Activated gamma-delta T cell treated with Interleukin-2 at 50 U/mL for 16 hours (primary cell): ENCODE data around the gene MRC2.
"Not testable (repeated sequence)": the region's sequence is repeated elsewhere in the genome, so short reads cannot be mapped to it uniquely, and the experiment has no call there.

Experiments used
- DNase-seq: peaks from one replicate; pipeline ENCODE4 v3.0.0-alpha.2; 2020

Gene MRC2

GRCh38 chr17:62681061-62681938 is 53.8 kb downstream of the MRC2 start:
- no peak for DNase-seq

GRCh38 chr17:62681939-62682381 is 54.5 kb downstream of the MRC2 start:
- DNase-seq = no peak

- no peak for DNase-seq
These were observed 56.7 kb downstream of the MRC2 start for GRCh38 chr17:62684179-62684578.

- DNase-seq = no peak
These were observed 60.5 kb downstream of the MRC2 start for GRCh38 chr17:62687997-62688396.

DNA sequence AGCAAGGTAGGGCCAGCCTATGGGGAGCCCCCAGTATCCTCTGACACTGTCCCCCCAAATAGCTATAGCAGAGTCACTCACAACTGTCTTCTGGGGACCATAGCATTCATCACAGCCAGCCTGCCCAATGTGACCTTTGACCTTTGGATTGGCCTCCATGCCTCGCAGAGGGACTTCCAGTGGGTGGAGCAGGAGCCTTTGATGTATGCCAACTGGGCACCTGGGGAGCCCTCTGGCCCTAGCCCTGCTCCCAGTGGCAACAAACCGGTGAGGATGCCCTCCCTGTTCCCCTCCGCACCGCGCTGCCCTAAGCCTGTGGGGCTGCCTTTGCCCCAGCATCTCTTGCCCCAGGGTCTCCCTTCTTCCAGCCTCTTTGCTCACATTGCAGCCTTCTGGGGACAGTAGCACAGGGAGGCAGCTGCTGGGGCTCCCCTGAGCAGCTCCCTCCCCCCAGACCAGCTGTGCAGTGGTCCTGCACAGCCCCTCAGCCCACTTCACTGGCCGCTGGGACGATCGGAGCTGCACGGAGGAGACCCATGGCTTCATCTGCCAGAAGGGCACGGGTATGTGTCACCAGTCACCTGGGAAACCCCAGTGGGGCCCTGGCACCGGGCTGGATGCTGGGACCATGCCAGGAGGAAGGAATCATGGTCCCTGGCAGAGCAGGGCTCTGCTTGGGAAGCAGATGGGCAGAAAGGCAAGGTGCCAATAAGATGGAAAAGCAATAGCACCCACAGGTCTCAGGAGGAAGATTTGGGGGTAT is 61.1 kb downstream of the MRC2 start:
- no peak for DNase-seq

- no peak for DNase-seq
These were observed 62.1 kb downstream of the MRC2 start for GRCh38 chr17:62689441-62690167.

- no peak for DNase-seq
These were observed 62.9 kb downstream of the MRC2 start for GRCh38 chr17:62690168-62690897.

GRCh38 chr17:62691589-62691915 is 64.1 kb downstream of the MRC2 start:
- DNase-seq = not testable (repeated sequence)

DNA sequence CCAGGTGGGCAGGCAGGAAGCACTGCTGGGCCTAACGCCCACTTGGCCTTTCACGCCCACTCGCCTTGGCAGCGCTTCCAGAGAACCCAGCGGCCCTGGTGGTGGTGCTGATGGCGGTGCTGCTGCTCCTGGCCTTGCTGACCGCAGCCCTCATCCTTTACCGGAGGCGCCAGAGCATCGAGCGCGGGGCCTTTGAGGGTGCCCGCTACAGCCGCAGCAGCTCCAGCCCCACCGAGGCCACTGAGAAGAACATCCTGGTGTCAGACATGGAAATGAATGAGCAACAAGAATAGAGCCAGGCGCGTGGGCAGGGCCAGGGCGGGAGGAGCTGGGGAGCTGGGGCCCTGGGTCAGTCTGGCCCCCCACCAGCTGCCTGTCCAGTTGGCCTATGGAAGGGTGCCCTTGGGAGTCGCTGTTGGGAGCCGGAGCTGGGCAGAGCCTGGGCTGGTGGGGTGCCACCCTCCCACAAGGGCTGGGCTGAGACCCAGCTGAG is 64.7 kb downstream of the MRC2 start:
- no peak for DNase-seq

- DNase-seq = no peak
These were observed 65.4 kb downstream of the MRC2 start for GRCh38 chr17:62692721-62693431.

DNA sequence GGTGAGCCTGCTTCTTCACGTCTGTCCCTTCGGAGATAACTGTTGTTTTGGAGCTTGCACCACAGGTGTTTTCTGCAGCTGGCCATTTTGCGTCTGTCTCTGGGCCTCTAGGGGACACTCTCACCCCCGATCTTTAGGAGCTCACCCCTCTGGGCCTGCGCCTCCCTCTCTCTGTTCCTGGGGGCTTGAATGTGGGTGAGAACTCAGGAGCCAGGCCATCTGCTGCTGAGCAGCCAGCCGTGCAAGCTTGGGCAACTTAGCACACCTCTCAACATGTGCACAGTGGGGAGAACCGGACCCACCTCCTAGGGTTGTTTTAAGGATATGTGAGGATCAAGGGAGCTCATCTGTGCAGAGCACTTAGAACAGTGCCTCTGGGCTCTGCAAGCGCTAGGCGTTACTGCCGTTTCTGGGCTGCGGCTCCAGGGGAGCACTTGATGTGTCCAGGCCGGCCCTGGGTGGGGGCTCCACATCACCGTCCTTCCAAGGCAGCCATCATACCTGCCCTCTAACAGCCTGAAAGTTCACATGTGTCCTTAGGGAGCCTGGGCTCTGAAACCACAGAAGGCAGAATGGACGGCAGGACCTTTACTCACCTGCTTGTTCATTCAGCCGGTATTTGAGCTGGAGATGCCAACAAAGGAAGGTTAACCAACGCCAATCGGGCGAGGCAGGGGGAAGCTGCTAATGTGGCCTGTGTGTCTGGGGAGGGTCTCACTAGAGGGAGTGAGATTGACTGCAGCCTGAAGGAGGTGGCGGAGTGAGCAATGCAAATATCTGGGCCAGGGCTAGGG is 66.3 kb downstream of the MRC2 start:
- DNase-seq = no peak

GRCh38 chr17:62695093-62695738 is 67.7 kb downstream of the MRC2 start:
- not testable (repeated sequence) for DNase-seq

DNA sequence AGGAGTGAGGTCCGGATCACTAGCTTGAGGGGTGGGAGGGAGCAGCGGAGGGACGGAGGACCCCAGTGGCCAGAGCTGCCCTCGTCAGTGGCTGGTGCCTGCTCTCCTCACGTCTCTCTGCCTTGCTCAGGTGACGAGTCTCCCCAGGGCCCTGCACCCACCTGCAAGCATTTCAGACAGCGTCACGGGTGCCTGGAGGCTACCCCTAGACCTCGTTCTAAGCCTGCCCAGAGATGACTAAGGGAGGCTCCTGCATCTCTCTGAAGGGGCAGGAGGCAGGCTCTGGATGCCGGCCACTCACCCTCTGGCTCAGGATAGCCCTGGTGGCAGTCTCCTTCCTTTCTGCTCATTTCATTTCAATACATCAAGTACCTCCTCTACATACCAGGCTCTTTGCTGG is 68.8 kb downstream of the MRC2 start:
- no peak for DNase-seq

DNA sequence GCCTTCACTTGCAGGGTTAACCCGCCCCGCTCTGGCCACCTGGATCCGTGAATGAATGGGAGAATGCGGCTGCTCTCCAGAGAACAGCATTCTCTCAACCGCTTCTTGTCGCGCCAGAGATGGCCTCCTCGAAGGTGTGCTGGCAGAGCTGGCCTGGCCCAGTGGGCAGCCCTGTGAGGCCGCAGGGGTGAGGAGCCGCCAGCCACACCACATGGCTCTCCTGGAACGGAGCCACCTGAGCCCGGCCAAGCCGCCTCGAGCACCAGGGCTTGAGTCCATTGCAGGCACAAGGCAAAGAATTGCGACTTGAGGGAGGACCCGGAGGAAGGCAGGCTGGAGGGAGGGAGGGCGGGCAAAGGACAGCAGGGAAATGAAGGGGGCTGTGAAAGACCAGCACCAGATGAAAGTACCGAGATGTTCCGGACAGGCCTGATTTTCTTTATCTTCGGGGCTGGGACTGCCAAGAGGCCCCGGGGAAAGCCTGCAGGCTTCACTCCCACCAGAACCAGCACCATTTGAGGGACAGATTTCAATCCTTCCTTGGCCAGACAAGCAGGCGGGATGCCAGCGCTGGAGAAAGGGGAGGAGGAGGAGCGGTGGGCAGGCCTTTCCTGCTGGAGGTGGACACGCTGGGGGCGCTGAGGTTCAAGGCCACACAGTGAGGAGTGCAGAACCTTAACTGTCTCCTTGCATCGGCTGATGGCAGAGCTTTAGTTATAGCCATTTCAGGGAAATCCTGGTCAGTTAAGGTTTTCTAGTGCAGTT is 69.4 kb downstream of the MRC2 start:
- no peak for DNase-seq

GRCh38 chr17:62698459-62698858 is 71.0 kb downstream of the MRC2 start:
- DNase-seq = not testable (repeated sequence)

- no peak for DNase-seq
These were observed 73.7 kb downstream of the MRC2 start for GRCh38 chr17:62700964-62701705.

DNA sequence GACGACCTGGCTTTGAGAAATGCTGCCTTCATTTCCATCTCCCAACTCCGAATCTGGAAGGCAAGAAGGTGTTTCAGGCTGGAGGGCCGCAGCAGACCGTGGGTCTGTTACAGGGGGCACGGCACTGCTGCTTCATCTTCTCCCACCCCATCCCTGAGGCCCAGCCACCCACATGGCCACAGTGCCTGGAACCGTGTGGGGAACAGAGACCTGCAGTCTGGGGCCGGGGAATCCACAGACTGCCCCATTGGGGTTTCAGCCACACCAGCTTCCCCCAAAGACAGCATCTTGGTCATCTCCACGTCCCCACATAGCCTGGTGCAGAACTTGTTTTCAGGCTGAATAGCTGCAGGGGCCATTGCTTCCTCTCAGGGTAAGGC is 74.2 kb downstream of the MRC2 start:
- DNase-seq = no peak

DNA sequence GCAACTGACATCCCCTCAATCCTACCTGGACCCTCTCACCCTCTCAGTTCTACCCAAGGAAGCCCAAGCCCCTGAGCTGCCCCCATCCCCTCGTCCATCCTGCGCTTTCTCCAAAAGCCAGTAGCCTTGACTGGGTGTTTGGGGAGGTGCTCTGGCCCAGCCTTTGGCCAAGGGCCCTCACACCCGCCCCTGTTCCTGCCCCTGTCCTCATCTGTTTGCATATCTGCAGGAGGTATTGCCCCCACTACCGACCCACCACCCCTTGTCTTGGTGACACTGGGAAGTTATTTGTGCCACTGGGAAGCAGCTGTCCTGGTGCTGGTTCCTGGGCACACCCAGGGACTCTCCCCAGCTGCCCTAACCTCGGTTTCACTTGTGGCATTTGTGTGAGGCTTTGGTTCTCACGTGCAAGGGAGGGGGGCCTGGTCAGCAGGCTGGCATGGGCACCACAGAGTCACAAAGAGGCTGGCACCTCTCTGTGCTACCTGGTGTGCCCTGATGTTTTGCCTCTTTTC is 75.3 kb downstream of the MRC2 start:
- no peak for DNase-seq

DNA sequence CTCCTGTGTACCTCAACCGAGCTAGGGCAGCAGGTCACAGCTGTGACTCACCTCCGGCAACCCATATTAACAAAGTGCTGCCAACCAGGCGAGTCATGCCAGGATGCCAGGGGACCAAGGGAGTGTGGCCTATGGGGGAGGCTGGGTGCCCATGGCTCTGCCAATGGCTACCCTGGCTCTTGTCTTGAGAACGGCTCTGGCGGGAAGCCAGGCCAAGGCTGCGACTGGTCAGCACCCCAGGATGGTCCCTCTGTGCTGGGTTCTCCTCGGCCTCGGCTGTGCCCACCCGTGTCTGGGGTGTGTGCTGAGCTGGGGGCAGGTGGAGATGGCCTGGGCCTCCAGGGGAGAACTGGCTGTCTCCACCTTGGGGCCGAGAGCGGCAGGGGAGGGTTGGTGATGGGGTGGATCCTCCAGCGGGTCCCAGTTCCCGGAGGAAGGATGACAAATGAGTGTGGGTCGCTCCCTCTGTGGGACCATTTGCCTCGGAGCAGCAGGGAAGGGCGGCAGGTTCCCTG is 75.8 kb downstream of the MRC2 start:
- no peak for DNase-seq
